ENCODE results near the gene SLC13A2. TPM values are rescaled to one million over a fixed set of nuclear protein-coding genes. Genes with fewer than 3 reads are reported as not detected.

Gene SLC13A2
- total and polyA plus RNA-seq, 2 experiments from 2014 or later: not detected

GRCh38 chr17:28530250-28530649, 56.8 kb downstream of the SLC13A2 start:
- Mint-ChIP-seq H3K27me3 (ENCODE audit: insufficient read depth, low read depth, poor library complexity) (peaks cover 14% of the 10 kb centered on the region), H3K4me3 (no peak overlapping the region), H3K4me1 (0 out of 3 replicates have a peak, but pooled peaks cover 3% of the 10 kb centered on the region), H3K36me3 (ENCODE audit: low read depth) (no peaks in the 10 kb centered on the region), H3K27ac (no peak overlapping the region), H3K9me3 (no peaks in the 10 kb centered on the region; the same call in 2 of the 3 replicates)
- H3K27me3 ChIP-seq (ENCODE audit: insufficient read depth): no peaks in the 10 kb centered on the region
- DNase-seq (ENCODE audit: low spot score) (no peak), ATAC-seq (no peak)
- no peak overlapping the region for H2AFZ ChIP-seq
- H3K9me2 ChIP-seq (ENCODE audit: insufficient read depth): no peaks in the 10 kb centered on the region
- no peak overlapping the region for H3K4me2 ChIP-seq
- H3K36me3 ChIP-seq (ENCODE audit: insufficient read depth): no peaks in the 10 kb centered on the region
- no peaks in the 10 kb centered on the region for H3K79me2 ChIP-seq (replicated peaks; ENCODE audit: insufficient read depth)
- no peak overlapping the region for H3K4me3 ChIP-seq
- H3K4me1 ChIP-seq (ENCODE audit: insufficient read depth): no peaks in the 10 kb centered on the region
- no peak overlapping the region for H3K27ac ChIP-seq (ENCODE audit: low read depth)
- no peaks in the 10 kb centered on the region for H3F3A ChIP-seq (replicated peaks; ENCODE audit: low read depth)
- no peaks in the 10 kb centered on the region for H4K20me1 ChIP-seq (replicated peaks; ENCODE audit: insufficient read depth)
- TF ChIP-seq STAT1 (IDR thresholded peaks at IDR 0.05; ENCODE audit: unreplicated experiment): no peak
- TF ChIP-seq JUNB (IDR thresholded peaks at IDR 0.05; ENCODE audit: unreplicated experiment): no peak
- no peak for TF ChIP-seq ZNF462 (CRISPR knock-in tag; IDR thresholded peaks at IDR 0.05)
- no peak for TF ChIP-seq EZH2phosphoT487 (IDR thresholded peaks at IDR 0.05; ENCODE audit: unreplicated experiment)
- no peak for TF ChIP-seq ETS1 (IDR thresholded peaks at IDR 0.05)
- no peak for TF ChIP-seq ZNF331 (CRISPR knock-in tag; IDR thresholded peaks at IDR 0.05; ENCODE audit: low read depth)
- TF ChIP-seq EZH2 (IDR thresholded peaks at IDR 0.05; ENCODE audit: low read depth, unreplicated experiment): no peak
- no peak for TF ChIP-seq REST (IDR thresholded peaks at IDR 0.05; ENCODE audit: unreplicated experiment)
- no peak for TF ChIP-seq ZNF114 (CRISPR knock-in tag; IDR thresholded peaks at IDR 0.05)
- TF ChIP-seq POLR2AphosphoS5 (IDR thresholded peaks at IDR 0.05; ENCODE audit: low read depth): no peak
- no peak for TF ChIP-seq NANOG (IDR thresholded peaks at IDR 0.05; ENCODE audit: borderline replicate concordance)
- no peak for TF ChIP-seq CTCF (conservative IDR thresholded peaks at IDR 0.05; ENCODE audit: low read depth in 2 of 2)
- TF ChIP-seq CREB1 (CRISPR knock-in tag; IDR thresholded peaks at IDR 0.05; ENCODE audit: low read depth): no peak

Data from GM23338 (cell line).